Activated CD8-positive, alpha-beta memory T cell treated with anti-CD3 and anti-CD28 coated beads, Interleukin-2, amount 50 U/mL, for 4 hours (primary cell): ENCODE data around the gene ITGB6.

Source experiments
- DNase-seq: peaks from one replicate; pipeline ENCODE4 v3.0.0-alpha.2; 2020

The ITGB6 gene, protein sequence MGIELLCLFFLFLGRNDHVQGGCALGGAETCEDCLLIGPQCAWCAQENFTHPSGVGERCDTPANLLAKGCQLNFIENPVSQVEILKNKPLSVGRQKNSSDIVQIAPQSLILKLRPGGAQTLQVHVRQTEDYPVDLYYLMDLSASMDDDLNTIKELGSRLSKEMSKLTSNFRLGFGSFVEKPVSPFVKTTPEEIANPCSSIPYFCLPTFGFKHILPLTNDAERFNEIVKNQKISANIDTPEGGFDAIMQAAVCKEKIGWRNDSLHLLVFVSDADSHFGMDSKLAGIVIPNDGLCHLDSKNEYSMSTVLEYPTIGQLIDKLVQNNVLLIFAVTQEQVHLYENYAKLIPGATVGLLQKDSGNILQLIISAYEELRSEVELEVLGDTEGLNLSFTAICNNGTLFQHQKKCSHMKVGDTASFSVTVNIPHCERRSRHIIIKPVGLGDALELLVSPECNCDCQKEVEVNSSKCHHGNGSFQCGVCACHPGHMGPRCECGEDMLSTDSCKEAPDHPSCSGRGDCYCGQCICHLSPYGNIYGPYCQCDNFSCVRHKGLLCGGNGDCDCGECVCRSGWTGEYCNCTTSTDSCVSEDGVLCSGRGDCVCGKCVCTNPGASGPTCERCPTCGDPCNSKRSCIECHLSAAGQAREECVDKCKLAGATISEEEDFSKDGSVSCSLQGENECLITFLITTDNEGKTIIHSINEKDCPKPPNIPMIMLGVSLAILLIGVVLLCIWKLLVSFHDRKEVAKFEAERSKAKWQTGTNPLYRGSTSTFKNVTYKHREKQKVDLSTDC

DNA sequence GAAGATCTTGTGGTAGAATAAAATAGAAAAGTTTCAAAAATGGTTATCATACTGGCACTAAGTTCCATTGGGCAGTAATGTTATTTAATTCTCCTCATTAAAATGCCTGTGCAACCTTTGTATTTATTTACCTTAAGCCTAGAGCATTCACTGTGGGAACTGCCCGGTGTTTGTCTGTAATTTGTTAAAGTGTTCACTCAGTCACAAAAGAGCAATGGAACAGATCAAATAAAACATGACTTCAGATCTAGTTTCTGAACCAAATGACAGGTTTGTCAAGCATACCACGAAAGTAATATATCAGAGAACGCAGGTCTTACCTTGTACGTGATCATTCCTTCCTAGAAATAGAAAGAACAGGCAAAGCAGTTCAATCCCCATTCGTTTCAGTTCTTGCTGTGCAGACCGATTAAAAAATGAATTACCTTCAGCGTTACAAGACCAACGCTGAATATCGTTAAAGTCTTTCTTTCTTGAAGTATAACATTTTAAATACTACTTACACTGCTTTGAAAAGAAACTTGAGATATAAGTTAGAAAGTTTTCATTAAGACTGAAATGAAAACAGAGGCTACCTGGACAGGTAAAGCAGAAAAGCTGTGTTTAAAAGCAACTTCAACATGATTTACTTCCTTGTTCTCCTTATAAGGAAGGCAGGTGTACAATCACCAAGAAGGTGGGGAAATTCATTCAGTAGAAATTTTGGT is at the start of gene ITGB6:
TSS of gene ITGB6 (minus strand) at position 590 of the 707 bp plus-strand sequence. CDS start at position 381, 209 bp downstream.
- no peak for DNase-seq

DNA sequence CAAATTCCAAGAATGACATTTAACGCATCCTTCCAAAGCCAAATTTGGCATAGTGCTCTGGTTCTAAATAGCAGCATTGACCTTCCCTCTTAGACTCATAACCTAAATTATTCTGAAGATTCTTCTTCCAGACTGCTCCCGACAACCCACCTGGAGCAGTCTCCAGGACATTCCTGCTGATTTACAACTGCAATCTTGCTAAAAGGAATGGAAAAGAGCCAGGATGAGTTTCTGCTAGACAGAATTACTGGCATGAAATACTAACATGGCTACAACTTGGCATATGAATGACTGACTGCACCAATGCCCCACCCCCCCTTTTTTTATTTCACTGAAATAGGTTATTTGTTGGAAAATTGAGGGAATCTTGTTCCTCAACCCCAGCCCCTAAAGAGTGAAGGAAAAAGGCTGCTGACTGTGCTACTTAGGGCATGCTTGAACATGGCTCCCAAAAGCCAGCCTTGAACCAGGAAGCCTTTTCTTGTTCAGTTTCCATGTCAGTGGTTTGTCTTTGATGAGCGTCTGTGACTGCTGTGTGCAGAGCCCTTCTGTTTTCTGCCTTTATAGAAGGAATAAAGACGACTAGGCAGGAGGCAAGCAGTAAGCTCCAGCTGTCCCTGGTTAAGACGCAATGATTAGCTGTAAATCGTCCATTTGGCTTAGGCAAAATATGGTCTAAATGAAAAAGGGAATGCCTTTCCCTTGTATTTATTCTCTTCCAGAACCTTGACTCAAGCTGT is 47.4 kb upstream of the ITGB6 start:
- no peak for DNase-seq

DNA sequence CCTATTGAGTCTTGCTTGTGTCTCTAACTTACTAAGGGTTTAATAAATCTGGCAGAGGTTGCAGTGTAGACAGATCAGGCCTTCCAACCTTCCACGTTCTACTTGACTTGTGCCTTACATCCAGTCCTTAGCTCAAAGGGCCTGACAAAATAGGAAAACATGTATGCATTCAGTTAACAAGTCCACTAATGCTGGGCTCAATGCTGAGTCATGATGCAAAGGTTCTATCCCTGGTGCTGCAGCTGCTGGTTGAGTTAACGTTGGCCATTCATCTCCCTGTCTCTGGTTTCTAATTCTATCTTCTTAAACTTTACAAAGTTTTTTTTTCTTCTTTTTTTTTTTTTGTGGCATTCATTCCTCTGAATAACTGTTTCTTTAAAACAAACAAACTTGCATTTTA is 46.3 kb upstream of the ITGB6 start:
- no peak for DNase-seq

DNA sequence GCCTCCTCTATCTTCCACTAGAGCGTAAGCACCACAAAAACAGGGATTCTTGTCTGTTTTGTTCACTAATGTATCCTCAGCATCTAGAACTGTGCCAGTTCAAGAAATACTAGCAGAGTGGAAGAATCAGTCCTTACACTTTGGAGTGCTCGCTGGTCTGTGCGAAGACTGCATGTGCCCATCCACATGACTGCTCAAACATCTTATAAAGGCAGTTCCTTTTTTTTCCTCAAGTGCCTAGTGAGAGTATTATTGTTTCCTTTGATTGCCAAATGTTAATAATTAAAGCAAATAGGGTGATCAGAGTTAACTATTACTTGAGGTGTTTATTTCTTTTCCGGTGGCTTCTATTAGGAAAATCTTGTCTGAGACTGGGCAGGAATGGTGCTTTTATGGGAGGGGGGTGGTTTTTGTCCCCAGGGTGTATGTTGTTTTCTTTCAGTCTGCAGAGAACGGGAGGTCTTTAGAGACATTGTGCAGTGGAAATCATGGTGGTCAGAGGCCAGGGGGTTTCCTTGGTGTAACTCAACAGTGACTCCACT is 45.6 kb upstream of the ITGB6 start:
- DNase-seq: no peak

DNA sequence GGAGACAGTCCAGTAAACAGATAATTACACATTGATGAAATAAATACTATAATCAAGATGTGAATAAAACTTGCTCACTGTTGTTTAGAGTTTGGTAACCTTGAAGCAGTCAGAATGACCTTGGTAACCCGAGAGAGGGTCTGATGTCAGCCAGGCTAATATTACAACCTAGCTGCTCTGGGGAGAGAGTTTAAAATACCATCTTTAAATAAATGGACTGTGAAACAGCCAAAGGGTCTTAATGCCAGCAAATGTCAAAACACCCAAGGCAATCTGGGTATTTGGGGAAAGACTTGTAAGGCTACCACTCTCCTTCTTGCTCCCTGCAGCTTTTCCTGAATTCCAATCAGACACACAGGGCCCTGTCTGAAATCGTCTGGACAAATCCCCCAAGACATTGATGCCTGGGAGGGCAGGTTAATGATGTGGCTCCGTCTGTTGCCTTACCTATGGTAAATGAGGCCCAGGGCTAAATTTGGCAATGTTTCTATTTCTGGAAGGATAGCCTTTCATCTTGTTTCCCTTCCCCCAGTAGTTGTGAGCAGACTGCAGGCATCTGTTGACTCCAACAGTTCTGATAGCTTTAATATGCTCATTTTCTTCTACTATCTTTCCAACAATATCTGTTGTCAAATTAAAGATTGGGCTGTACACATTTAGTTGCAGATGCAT is 43.0 kb upstream of the ITGB6 start:
- no peak for DNase-seq

DNA sequence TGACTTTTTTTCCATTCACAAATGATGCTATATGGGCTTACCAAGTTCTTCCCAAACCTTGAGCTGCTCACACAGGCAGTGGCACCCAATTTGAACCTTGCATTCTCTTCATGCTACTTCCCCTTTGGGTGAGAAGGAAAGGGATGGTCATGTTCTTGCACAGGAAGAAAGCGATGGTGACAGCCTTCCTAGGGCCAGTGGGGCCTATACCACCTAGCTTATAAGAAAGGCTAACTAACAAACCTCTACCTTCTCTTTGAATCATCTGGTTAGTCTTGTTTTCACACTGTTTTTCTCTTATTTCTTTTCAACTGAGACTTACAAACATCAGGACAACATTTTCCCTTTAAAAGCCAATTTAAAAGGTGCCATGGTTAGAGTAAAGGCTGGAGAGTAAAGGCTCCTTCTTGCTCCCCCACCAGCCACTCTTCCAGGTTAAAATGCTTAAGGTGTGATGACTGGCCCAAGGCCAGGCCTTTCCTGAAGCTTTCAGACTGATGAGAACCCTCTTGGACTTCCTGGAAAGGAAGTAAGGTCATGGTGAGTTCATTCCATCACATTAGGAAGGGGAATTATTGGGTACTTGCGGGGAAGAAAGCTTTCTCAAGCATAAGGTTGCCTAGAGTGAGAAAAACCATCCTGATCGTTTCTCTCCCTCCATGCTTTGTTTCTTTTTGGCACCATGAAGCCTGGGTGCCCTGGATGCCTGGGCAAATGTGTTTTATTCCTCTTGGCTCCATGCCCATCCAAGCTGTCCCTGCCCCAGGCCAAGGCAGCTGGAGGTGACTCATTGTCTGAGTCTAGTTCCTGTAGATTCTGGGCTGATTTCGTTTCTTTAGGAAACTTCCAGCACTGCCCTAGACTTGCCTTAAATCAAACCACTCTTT is 41.4 kb upstream of the ITGB6 start:
- DNase-seq: no peak

DNA sequence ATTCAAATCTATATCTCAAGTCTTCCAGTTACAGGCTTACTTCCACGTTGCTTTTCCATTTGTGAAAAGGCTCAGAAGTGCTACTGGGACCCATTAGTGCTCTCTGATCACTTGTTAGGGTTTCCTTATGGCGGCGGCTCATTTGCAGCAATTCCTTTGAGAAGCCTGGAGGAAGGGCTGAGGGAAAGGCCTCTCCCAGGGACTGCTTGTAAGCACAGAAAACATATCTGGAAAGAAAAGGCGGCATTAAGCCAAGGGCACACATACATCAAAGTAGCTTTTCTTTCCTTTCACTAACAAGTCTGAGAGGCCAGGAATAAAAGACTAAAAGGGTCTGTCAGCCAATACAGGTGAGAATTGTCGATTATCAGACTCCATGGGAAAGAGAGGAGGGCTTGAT is 39.4 kb upstream of the ITGB6 start:
- no peak for DNase-seq

DNA sequence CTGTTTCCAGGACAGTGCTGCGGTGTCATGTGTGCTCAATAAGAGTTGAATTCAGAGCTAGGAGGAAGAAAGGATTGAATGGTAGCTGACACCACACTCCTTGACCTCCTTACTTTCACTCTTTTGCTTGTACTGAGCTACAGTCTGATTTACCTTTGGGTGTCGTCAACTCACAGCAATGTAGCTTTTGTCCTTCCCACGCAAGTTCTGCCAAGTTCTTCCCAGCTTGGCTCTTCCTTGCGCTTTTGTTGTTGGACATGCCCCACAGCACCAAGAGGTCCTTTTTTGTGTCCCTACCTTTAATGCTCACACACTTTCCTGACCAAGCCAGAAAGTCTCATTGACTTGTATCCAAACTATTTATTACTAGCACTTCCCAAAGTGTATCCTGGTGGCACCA is 38.3 kb upstream of the ITGB6 start:
- DNase-seq: no peak

DNA sequence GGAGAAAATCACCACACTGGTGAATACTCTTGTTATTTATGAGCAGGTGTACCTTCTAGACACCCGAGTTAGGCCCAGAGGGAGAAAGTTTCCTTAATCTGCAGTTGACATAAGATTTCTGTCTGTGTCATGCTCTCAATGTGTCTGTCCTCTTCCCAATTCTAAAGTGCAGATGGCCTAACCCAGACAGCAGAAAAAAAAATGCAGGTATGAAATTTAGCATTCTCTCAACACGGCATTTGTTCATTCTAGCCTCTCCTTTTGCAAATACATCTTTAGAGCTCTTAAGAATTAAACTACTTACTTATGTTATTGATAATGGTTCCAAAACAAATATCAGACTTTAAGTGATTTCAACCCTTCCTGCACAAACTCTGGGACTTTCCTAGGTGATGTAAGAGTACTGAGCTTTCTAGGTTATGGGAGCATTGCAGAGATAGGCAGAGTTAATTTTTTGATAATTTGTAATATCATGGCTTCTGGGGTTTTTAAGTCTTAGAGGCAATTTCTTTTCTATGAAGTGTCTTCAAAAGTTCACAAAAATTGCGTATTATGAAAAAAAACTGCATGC is 32.9 kb upstream of the ITGB6 start:
- DNase-seq: no peak

DNA sequence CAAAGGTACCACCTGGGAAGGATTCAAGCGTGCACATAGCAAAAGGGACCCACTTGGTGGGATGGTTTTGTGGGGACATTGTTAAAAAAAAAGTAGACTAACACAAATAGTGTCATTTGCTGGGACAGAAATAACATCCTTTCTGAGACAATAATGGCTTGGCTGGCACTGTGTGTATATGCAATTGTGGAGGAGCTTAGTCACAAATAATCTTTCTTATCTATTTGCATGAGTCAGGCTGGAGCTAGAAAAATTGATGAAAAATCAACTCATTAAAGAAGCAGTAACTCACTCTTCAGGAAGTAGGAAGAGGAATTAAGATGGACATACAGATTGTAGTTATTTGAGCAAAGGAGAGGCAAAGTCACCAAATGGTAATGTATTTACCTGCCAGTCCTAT is 29.5 kb upstream of the ITGB6 start:
- DNase-seq: no peak

DNA sequence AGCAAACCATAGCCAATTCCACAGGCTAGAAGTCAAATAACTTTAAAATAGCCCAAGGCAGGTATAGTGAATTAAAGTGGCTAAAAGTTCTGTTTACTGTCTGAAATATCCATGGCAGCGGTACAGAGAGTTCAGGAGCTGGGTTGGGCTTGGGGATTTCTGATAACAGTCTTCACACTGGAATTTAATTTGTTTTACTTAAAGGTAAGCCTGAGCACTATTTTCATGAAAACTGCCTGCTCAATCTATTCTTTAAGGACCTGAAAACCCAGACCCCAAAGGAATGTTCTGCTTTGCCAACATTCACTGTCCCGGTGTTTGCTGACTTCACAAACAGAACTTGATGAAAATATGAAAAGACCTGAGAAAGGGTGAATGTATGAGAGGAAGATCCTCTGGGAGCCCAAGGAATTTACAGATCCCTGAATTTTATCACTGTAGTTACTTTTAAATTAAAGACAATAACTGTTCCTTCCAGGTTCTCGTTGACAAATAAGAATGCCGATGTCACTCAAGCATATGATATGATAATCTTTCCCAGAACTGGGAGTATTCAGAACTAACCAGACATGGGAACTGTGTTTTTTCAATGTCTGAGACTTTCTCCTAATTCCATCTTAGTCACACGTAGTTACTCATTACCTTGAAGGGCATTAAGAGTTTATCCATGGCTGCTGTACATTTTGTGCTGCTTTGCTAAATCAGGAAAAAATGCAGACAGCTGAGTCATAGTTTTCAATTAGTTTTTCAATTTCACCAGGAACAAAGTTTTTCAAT is 28.3 kb upstream of the ITGB6 start:
- DNase-seq: no peak

DNA sequence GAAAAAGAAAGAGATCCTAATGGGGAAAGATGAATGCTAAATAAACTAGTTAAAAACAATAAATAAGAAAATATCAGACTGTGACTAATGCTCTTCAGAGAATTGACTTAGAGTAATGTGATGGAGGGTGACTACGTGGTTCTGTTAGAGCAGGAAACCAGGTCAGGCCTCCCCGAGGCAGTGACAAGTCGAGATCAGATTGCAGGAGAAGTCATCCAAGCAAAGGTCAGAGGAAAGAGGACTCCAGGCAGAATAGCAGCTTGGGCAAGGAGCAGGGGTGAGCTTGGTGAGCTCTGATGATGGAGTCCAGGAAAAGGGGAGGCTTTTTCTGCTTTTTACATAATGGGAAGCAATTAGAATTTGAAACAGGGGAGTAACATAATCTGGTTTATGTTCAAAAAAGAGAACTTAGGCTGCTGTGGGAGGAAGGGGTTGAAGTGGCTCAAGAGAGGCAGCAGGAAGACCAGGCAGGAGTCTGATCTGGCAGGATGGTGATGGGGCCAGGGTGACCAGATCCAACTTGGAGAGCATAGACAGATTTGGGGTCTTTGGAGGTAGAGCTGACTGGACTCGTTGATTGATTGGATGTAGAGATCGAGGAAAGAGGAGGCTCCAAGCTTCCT is 27.3 kb upstream of the ITGB6 start:
- no peak for DNase-seq

DNA sequence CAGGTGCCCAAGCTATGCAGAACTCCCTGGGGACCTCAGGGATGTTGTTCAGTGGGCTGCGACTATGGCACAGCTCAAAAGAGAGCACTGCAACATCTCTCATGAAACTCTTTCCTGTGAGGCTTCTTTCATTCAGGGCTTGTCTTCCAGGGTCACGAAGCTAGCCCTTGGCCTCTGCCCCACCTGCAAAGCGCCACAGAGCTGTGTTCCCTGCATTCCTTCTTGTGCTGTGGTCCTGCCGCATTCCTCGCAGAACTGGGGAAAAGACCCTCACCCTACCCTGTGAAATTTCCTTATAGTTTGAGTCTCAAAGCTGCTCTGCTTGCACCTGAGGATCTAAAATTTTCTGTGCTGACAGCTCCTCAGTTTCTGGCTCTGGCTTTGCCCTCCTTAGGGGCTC is 26.3 kb upstream of the ITGB6 start:
- no peak for DNase-seq

DNA sequence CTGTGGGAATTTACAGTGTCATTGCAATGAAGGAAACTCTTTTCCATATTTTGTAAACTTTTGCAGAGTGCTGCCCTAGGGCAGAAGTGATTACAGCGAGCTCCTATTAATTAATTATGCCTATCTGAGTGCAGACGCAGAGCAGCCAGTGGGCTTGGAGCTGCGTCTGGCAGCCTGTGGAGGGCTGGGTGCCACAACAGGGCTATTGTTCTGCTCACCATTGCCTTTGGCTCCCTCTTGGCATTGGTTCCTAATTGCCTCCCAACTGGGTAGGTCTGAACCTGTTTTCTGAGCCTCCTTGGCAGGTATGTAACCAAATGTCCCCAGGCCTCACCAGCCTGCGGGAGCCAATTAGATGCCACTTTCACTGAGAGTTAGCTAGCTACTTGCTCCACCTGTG is 25.6 kb upstream of the ITGB6 start:
- DNase-seq: no peak

DNA sequence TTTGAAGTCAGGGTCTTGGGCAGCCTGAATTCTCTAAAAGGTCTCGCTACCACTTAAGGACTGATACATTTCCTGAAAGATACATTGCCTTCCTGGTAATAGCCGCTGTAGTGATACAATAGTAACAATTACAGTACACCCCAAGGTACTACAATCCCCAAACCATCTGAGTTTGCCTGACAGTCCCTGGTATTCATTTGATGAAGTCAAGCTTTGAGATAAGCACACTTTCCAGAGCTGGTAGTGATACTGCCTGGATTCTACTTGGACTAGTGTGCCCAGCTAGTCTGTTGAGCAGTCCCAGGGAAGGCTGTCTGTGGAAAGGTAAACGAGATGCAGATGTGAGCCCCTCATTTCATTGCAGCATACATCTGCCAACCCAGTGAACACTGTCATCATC is 24.4 kb upstream of the ITGB6 start:
- no peak for DNase-seq

DNA sequence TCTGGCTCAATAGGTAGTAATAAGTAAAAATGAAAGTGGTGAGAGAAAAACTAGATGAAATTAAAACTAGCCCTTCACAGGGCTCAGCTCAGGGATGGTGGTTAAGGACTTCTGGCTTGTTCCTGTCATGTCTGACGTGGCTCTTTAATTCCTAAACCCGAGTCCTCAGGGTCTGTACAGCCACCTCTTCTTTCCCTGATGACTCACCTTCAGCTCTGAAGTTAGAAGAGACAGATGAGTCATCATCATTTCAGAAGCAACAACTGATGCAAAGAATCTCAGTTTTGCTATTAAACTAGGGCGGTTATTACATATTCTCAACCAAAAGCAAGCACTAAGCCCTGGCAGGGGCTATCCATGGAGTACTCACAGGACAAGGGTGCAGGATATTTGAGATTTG is 24.0 kb upstream of the ITGB6 start:
- no peak for DNase-seq

DNA sequence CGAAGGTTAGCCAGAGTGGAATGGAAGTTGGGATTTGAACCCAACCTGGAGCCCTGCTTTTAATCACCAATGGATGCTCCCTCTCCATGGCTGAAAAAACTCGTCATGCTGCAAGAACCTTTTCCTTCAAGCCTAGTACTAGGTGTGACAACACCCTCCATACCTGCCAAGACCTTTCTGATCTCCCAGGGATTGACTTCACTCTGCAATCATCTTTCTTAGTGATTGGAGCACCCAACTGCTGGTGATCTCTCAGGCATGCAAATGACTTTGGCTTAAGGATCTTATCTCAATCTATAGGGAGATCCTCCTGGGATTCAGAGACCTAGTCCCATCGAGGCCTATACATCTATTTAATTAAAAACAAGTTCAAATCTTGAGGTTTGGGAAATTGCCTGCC is 23.5 kb upstream of the ITGB6 start:
- no peak for DNase-seq

DNA sequence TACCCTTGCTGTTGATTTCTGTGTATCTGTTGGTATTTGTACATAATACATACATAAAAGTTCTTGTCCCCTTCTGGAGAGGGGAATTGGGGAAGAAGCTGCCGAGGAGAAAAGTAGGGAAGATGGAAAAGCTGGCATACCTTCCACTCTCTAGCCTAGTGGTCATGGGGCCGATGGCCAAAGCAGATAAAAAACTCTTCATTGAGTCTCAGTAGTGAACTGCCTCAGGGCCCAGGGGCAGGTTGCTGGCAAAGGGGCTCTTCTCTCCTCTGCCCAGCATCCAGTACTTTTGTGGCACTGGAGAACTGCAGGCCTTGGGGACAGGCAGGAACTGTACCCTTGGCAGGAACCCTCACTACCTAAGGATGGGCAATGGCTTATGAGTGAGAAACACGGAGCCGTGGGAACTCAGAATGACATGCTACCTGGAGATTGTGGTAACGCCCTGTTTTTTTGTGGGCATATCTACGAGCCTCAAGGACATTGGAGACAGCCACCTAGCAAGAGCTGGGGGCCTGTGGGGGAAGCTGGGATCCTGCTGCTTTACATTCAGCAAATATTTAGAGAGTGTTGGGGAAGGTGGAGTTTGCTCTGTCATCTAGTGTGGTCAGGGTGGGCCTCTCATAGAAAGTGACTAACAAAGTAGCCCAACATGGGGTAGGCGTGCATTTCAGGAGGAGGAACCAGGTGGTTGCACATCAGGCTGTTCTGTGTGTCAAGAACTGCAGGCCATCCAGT is 22.6 kb upstream of the ITGB6 start:
- no peak for DNase-seq
